IPS DF 19.7 (cell line): ENCODE measurements around the gene CUL9.

ENCODE experiments used
- DNase-seq: peaks from one replicate; pipeline ENCODE4 v3.0.0-alpha.2; 2013; ENCODE audit warnings: low read depth, low spot score

Gene CUL9

DNA sequence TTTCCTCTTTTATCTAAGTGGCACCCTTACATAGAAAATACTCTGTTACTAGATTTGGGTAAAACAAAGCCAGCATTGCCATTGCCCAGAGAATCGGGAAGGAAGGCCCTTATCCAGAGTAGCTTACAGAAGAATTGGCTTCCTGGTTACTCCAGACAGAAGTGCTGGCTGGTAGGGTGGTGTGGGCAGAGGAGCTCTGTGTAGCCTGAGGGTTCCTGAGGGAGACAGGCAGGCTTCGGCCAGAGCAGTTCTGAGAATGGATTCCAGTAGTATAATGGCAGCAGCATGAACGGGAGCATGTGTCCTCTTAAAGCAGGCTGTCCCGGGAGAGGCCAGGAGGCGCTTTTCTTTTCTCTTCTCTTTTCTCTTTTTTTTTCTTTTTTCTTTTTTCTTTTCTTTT is 11.9 kb downstream of the CUL9 start:
- no peak for DNase-seq

DNA sequence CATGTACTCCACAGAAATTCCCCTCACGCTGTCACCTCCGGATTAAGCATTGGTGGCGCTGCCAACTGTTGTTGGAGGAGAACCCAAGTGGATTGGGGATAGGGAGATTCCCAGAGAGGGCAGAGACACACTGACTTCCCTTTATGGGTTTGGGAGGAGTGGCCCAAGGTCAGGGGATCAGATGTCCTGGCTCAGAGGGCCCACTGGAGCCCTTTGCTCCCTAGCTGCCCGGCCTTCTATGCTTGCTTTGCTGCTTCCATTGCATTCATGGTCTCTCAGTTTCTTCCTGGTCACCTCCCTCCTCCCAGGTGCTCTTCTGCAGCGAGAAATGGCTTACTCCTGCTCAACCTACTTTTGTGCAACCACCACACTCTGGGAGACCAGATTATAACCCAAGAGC is 14.3 kb downstream of the CUL9 start:
- DNase-seq, result no peak

GRCh38 chr6:43199912-43200311 is 17.9 kb downstream of the CUL9 start:
- DNase-seq, result no peak

DNA sequence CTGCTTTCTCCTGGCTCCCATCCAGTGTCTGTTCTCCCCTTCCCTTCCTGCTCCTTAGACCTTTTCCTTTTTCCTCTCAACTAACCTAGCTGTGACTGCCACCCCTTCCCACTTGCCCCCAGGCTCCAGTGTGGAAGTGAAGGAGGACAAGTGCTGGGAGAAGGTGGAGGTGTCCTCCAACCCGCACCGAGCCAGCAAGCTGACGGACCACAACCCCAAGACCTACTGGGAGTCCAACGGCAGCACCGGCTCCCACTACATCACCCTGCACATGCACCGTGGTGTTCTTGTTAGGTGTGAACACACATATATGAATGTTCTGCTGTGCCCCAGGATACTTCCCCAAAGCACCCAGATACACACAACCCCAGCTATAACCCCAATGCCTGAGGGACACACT is 18.5 kb downstream of the CUL9 start:
- DNase-seq, result no peak

DNA sequence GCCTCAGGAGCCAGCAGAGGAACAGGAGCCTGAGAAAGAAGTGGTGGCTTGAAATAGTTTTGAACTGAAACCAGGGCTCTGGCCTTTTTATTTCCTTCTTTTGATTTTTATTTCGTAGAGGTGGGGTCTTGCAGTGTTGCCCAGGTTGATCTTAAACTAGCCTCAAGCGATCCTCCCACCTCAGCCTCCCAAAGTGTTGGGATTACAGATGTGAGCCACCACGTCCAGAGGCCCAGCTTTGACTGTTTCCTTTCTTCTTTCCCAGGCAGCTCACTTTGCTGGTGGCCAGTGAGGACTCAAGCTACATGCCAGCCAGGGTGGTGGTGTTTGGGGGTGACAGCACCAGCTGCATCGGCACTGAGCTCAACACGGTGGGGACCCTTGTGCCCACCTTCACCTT is 20.5 kb downstream of the CUL9 start:
- no peak for DNase-seq

DNA sequence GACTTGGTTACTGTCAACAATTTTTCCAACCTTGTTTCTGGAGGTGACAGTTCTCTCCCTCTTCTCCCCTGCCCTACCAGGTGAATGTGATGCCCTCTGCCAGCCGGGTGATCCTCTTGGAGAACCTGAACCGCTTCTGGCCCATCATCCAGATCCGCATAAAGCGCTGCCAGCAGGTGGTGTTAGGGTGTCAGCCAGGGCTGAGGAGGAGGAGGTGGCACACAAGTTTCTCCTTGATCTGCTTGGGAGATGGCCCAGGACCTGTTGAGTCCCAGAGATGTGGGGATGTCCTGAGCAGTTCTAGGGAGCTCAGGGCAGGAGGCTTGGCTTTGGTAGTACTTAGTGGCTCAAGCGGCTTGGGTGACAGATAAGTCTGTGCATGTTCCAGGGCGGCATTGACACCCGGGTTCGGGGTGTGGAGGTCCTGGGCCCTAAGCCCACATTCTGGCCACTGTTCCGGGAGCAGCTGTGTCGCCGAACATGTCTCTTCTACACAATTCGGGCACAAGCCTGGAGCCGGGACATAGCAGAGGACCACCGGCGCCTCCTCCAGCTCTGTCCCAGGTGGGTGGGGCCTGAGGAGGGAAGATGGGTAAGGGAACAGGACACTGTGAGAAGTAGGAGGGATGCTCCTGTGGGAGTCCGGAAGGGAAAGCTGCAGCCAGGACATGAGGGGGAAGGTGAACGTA is 21.2 kb downstream of the CUL9 start:
- no peak for DNase-seq

- no peak for DNase-seq
These were observed 21.7 kb downstream of the CUL9 start for GRCh38 chr6:43203718-43204095.

GRCh38 chr6:43204271-43205105 is 22.5 kb downstream of the CUL9 start:
- DNase-seq, result no peak

DNA sequence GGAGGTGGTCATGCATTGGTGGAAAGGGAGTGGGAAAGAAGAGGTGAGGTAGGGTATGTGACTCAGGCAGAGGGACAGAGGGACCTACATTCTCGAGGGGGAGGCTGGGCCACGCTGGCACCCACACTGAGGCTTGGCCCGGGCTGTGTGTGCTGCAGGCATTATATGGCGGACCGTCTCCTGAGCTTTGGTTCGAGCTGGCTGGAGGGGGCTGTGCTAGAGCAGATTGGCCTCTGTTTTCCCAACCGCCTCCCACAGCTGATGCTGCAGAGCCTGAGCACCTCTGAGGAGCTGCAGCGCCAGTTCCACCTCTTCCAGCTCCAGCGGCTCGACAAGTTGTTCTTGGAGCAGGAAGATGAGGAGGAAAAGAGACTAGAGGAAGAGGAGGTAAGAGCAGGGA is 23.9 kb downstream of the CUL9 start:
- DNase-seq, result no peak

- no peak for DNase-seq
These were observed 25.3 kb downstream of the CUL9 start for GRCh38 chr6:43207286-43207685.

DNA sequence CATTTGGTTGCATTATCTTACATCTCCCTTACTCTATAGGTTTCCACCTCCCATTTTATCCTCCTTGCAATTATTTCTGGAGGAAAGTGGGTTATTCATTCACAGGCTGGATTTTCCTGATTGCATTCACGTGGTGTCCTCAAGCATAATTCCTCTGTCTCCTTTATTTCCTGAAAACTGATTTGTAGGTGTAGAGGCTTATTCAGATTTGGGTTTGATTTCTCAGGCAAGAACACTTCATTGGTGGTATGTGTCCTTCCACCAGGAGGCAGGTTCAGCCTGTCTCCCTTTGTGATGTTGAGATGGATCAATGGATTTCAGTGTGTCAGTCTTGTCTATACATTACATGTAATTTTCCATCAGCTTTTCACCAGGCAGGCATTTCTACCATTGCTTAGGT is 30.0 kb downstream of the CUL9 start:
- no peak for DNase-seq

DNA sequence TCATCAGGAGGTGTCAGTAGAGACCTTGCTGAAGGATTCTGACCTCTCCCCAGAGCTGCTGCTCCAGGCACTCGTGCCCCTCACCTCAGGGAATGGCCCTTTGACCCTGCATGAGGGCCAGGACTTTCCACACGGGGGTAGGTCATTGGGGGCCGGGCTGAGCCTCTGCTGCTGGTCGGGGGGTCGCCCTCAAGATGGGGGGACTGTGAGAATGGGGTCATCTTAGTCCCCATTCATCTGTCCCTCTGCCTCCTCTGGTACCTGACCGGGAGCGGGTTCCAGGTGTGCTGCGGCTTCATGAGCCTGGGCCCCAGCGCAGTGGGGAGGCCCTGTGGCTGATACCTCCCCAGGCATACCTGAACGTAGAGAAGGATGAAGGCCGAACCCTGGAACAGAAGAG is 31.4 kb downstream of the CUL9 start:
- no peak for DNase-seq

- no peak for DNase-seq
These were observed 33.1 kb downstream of the CUL9 start for GRCh38 chr6:43215066-43215465.

DNA sequence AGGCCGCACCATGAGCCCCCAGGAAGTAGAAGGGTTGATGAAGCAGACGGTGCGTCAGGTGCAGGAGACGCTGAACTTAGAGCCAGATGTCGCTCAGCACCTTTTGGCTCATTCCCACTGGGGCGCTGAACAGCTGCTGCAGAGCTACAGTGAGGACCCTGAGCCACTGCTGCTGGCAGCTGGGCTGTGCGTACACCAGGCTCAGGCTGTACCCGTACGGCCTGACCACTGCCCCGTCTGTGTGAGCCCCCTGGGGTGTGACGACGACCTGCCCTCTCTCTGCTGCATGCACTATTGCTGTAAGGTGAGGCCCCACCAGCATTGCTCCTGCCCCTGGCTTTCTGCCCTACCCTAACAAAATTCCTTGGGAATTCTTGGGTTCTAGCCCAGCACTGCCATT is 34.2 kb downstream of the CUL9 start:
- DNase-seq, result no peak

DNA sequence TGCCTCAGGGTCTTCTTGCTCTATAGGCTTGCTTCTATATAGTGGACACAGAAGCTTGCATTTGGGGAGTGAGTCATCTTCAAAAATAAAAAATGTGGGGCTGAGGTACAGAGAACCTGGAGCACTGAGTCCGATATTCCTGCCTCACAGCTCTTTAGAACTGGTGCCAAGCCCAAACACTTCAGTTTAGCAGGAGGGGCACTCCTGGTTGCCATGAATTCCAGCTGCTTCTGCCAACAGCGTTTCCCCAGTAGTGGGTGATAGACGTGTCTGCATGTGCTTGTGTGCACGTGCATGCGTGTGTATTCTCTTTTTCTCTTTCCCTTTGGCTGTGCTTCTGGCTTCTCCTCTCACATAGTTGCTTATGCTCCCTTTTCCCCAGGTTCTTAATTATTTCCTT is 35.4 kb downstream of the CUL9 start:
- no peak for DNase-seq

GRCh38 chr6:43219119-43219518 is 37.1 kb downstream of the CUL9 start:
- DNase-seq, result no peak

DNA sequence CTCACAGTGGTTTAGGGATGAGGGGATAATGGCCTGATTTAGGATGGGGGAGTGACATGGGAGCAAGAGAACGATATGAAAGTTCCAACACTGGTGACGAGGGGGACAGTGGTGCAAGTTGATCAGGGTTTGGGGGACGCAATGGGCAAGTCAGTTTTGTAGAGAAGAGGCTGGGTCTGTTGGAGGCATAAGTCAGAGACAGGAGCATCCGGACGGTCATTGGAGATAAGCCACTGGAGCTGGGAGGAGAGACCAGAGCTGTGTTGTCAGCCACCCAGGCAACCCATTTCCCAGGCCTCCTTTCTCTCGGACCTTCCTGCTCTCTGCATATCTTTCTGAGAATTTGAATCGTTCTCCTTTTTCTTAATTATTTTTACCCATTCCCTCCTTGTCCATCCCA is 37.8 kb downstream of the CUL9 start:
- no peak for DNase-seq

- DNase-seq, result no peak
These were observed 38.5 kb downstream of the CUL9 start for GRCh38 chr6:43220439-43220951.

DNA sequence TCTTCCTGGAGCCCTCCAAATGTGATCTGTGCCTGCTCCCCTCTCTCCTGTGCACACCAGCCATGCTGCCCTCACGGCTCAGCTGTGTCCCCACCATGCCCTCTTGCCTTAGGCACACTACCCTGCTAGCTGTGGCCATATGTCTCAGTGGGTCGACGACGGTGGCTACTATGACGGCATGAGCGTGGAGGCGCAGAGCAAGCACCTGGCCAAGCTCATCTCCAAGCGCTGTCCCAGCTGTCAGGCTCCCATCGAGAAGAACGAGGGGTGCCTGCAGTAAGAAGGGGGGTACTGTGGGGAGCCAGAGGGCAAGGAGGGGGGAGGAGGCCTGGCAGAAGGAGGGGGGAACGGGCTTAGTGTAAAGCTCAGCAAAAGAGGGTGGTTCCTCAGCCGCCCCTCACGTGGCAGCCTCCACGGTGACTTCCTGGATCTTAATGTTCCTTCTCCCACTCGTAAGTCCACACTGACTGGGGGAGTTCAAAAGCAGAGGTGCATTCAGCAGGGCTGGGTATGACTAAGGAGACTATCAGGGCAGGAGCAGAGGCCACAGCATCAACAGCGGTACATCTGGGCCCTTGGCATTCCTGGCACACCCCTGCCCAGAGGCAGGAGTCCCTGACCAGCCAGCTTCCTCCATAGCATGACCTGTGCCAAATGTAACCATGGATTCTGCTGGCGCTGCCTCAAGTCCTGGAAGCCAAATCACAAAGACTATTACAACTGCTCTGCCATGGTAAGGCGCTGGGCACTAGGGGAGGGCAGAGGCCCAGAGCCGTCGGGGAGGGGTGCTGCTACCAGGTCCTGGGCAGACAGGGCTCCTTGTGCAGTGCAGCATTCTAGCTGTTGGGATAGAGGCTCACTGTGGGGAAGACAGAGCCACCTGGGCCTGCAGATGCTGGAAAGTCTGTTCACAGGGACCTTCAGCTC is 39.3 kb downstream of the CUL9 start:
- DNase-seq, result no peak

- no peak for DNase-seq
These were observed 40.5 kb downstream of the CUL9 start for GRCh38 chr6:43222418-43223059.

DNA sequence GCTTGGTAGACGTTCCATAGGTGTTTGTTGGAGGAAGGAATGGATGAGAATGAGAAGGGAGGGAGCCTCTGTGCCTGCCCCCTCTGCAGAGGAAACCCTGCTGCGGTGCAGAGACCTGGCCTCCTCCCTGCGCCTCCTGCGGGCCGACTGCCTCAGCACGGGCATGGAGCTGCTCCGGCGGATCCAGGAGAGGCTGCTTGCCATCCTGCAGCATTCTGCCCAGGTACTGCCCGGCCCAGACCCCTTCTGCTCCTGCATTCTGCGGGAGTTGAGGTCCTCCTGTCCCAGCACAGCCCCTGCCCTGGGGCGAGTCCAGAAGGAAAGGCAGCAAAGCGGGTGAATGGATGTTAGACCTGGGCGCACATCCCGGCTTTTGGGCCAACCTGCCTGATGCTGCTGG is 41.2 kb downstream of the CUL9 start:
- no peak for DNase-seq
